SH-SY5Y (cell line): ENCODE data around the gene HNRNPAB.

ENCODE experiments used
- GATA2 ChIP-seq: IDR thresholded peaks from 2 replicates; pipeline ENCODE4 v1.6.1; 2011; ENCODE audit warnings: mild to moderate bottlenecking, low read depth, low read length
- GATA3 ChIP-seq: IDR thresholded peaks from 2 replicates; pipeline ENCODE4 v1.6.1; 2011; ENCODE audit warnings: low read depth, mild to moderate bottlenecking, low read length, moderate library complexity

HNRNPAB gene

GRCh38 chr5:178203670-178204181, 607 bp upstream of the HNRNPAB start:
- TF ChIP-seq GATA3 (no peak), GATA2 (no peak)

GRCh38 chr5:178204935-178205748, 809 bp downstream of the HNRNPAB start:
- TF ChIP-seq GATA3, result no peak
- no peak for TF ChIP-seq GATA2

GRCh38 chr5:178205749-178206047, 1.4 kb downstream of the HNRNPAB start:
- TF ChIP-seq GATA3 (no peak), GATA2 (no peak)

GRCh38 chr5:178206166-178207101, 2.1 kb downstream of the HNRNPAB start:
- TF ChIP-seq GATA2 (no peak), GATA3 (no peak)

GRCh38 chr5:178207183-178207916, 3.0 kb downstream of the HNRNPAB start:
- no peak for TF ChIP-seq GATA2
- no peak for TF ChIP-seq GATA3

- no peak for TF ChIP-seq GATA3
- TF ChIP-seq GATA2, result no peak
Measured at GRCh38 chr5:178207917-178208280, 3.6 kb downstream of the HNRNPAB start.

GRCh38 chr5:178208540-178209227, 4.4 kb downstream of the HNRNPAB start:
- TF ChIP-seq GATA3, result no peak
- no peak for TF ChIP-seq GATA2

GRCh38 chr5:178209334-178210072, 5.2 kb downstream of the HNRNPAB start:
- TF ChIP-seq GATA3 (no peak), GATA2 (no peak)

- TF ChIP-seq GATA2, result no peak
- no peak for TF ChIP-seq GATA3
Measured at GRCh38 chr5:178210073-178210535, 5.8 kb downstream of the HNRNPAB start.

- TF ChIP-seq GATA3 (no peak), GATA2 (no peak)
Measured at GRCh38 chr5:178210686-178211085, 6.4 kb downstream of the HNRNPAB start.

- TF ChIP-seq GATA2 (no peak), GATA3 (no peak)
Measured at GRCh38 chr5:178211095-178212048, 7.0 kb downstream of the HNRNPAB start.
